Endothelial cell of umbilical vein (primary cell): Measurements from ENCODE around the gene GRK5.

ENCODE experiments used
- CTCF ChIP-seq, 2 donors: IDR thresholded peaks; 1 replicate in 1 of 2; 2 replicates in 1 of 2; pipeline ENCODE4 v1.5.1; 2011; ENCODE audit warnings: low read length in 2 of 2, mild to moderate bottlenecking in 2 of 2, moderate library complexity in 2 of 2, control low read depth in 1 of 2, inconsistent platforms in 1 of 2, low read depth in 1 of 2; ENCODE audit not compliant: insufficient read depth in 1 of 2; ENCODE audit errors: extremely low read depth in 1 of 2
- POLR2A ChIP-seq: IDR thresholded peaks from 2 replicates; pipeline ENCODE4 v1.6.1; 2012; ENCODE audit warnings: low read depth, mild to moderate bottlenecking, control low read depth, low read length
- POLR2AphosphoS5 ChIP-seq: IDR thresholded peaks from 2 replicates; pipeline ENCODE4 v1.6.1; 2012; ENCODE audit warnings: low read depth, mild to moderate bottlenecking, control low read depth, low read length, moderate library complexity; ENCODE audit not compliant: insufficient read depth
- TF ChIP-seq, protein P1 (sequence below): IDR thresholded peaks from 2 replicates; pipeline ENCODE4 v1.6.1; 2011; ENCODE audit not compliant: insufficient read depth, insufficient read length

DNA sequence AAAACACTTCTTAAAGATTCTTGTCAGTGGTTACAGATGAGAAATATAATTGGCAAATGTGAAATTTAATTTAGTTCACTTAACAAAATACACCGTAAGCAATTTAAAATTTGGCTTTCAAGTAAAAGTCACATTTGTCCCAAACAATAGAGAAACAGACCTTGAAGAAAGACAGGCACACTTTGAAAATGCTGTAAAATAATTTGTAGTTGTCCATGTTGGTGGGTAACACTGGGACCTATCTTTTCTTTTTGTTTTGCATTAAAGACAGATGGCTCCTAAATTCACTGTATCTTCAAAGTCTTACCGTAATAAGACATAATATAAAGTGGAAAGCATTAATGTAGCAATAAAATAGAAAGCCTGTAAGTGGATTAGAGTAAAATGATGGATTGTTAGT lies 3.3 kb downstream of the GRK5 start:
- TF ChIP-seq CTCF (IDR thresholded peaks at IDR 0.05; ENCODE audit: extremely low read depth in 1 of 2, insufficient read depth in 1 of 2, low read depth in 1 of 2, low read length in 2 of 2) = no peak
- TF ChIP-seq POLR2AphosphoS5 = no peak
- no peak for TF ChIP-seq POLR2A
- TF ChIP-seq, protein P1, sequence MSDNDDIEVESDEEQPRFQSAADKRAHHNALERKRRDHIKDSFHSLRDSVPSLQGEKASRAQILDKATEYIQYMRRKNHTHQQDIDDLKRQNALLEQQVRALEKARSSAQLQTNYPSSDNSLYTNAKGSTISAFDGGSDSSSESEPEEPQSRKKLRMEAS = no peak
